HG02678 (cell line): ENCODE data around the gene IL17RB.

Source experiments
- ATAC-seq: cut with Tn5 transposase; IDR thresholded peaks from one replicate; pipeline ENCODE4 v1.9.1; 2021; ENCODE audit warnings: mild to moderate bottlenecking, moderate library complexity; ENCODE audit not compliant: unreplicated experiment

Gene IL17RB

DNA sequence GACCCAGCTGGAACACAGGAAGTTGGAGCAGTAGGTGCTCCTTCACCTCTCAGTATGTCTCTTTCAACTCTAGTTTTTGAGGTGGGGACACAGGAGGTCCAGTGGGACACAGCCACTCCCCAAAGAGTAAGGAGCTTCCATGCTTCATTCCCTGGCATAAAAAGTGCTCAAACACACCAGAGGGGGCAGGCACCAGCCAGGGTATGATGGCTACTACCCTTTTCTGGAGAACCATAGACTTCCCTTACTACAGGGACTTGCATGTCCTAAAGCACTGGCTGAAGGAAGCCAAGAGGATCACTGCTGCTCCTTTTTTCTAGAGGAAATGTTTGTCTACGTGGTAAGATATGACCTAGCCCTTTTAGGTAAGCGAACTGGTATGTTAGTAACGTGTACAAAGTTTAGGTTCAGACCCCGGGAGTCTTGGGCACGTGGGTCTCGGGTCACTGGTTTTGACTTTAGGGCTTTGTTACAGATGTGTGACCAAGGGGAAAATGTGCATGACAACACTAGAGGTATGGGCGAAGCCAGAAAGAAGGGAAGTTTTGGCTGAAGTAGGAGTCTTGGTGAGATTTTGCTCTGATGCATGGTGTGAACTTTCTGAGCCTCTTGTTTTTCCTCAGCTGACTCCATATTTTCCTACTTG is 11.9 kb downstream of the IL17RB start:
- no peak for ATAC-seq

DNA sequence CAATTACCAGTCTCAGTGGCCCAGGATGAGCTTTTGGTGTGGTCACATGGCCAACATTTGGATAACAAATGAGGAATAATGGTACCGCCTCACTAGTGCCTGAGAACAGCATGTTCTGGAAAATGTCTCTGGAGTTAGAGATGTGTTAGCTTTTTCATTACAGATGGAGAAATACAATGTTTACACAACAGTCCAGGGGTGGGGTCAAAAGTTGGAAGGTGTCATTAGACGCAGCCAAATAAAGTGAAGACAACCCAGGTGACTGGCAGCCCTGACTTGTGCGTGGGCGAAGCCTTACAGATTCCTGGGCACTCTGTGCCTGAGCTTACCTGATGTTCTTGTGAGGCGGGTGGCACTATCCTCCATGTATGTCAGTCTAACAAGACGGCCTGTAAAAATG is 12.8 kb downstream of the IL17RB start:
- no peak for ATAC-seq

GRCh38 chr3:53860196-53860595 is 13.8 kb downstream of the IL17RB start:
- no peak for ATAC-seq

GRCh38 chr3:53862241-53862640 is 15.9 kb downstream of the IL17RB start:
- no peak for ATAC-seq

DNA sequence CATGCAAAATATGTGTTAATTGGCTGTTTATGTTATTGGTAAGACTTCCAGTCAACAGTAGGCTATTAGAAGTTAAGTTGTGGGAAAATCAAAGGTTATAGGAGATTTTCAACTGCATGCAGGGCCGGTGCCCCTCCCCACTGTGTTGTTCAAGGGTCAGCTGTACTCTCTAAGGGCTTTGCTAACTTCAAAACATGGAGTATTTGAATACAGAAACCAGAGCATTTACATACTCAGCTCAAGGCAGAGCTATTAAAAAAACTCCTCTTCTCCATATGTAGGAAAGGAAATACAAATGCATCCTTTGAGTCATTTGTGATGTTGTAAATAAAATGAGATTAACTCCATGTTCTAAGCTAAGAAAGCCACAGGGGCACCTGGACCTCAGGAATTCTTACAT is 16.8 kb downstream of the IL17RB start:
- peak; percentile 46 for ATAC-seq

DNA sequence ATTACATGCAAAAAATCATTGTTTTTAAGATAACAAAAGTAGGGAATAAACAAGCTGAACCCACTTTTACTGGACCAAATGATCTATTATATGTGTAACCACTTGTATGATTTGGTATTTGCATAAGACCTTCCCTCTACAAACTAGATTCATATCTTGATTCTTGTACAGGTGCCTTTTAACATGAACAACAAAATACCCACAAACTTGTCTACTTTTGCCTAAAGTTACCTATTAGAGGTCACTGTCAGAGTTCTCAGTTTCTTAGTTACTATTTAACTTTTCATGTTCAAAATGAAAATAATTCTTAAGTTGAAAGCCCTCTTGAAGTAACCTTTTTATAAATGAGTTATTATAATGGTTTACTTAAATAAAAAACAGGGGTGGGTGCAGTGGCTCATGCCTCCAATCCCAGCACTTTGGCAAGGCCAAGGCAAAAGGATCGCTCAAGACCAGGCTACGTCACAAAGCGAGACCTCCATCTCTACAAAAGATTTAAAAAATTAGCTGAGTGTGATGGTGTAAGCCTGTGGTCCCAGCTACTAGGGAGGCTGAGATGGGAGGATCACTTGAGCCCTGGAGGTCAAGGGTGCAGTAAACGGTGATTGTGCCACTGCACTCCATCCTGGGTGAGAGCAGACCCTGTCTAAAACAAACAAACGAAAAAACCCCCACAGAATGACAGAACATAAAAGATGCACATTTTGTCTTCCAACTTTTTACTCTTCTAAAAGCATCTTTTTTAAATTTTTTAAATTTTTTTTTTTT is 19.5 kb downstream of the IL17RB start:
- peak; percentile 68 for ATAC-seq

- ATAC-seq, result no peak
Observed at GRCh38 chr3:53880396-53881345, 34.3 kb downstream of the IL17RB start.

GRCh38 chr3:53881691-53882593 is 35.6 kb downstream of the IL17RB start, which contains the start of gene ACTR8:
Gene ACTR8 (minus strand): TSS chr3:53882152. CDS start chr3:53882101, 51 bp downstream.
- ATAC-seq, result peak; percentile 81

DNA sequence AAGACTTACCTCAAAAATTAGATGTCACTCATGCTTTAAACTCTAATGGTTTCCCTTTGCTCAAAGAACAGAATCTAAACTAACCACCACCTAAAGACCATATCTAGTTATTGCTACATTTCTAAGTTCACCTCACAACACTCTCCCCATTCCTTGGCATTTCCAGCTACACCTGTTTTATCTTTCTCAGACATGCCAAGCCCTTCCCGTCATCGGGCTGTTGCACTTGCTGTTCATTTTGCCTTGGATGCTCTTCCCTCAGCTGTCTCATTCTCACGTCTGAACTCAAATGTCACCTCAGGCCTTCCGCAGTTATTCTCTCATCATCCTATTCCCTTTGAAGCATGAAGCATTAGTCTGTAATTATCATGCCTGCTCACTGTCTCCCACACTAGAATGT is 36.6 kb downstream of the IL17RB start:
- ATAC-seq, result no peak

DNA sequence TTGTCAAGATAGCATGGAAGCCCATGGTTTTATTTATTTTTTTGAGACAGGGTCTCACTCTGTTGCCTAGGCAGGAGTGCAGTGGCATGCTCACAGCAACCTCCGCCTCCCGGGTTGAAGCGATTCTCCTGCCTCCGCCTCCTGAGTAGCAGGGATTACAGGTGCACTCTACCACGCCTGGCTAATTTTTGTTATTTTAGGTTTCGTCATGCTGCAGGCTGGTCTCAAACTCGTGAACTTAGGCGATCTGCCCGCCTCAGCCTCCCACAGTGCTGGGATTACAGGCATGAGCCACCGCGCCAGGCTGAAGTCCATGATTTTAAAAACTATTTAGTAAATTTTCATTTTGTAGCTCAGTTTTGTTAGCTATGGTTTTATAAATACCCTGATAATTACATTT is 38.3 kb downstream of the IL17RB start:
- ATAC-seq, result no peak

DNA sequence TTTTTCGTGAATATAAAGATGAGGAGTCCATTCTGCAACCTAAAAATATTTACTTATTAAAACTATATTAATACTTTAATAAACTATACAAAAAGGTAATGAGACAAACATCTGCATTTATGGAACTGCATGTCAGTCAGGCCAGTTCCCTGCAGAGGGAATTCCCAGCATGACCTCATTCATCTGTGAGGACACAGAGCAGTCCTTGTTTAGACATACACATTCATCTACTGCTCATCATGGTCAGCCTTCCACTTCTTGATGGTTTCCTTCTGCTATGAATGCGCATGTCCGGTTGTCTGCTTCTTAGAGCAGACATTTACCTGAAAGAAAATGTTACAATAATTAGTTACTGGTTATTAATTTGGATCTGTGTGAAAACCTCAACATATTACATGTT is 38.9 kb downstream of the IL17RB start:
- no peak for ATAC-seq

GRCh38 chr3:53887446-53887845 is 41.1 kb downstream of the IL17RB start:
- no peak for ATAC-seq

DNA sequence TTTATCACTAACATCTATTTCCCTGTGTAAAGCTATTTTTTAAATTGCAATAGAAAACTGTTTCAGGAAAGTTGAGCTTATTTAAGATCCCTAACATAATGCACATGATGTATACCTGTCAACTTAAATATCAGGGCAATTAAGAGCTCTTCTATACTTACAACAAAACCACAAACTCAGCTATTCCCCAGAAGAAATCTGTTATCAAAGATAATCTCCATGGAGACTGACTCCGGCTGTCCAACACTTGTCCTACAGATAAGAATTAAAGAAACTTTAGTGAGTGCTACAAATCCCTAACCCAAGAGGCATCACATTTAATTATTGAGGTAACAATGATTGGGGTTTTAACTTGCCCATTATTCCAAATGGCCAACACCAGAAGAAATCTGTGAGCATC is 41.9 kb downstream of the IL17RB start:
- ATAC-seq, result no peak

DNA sequence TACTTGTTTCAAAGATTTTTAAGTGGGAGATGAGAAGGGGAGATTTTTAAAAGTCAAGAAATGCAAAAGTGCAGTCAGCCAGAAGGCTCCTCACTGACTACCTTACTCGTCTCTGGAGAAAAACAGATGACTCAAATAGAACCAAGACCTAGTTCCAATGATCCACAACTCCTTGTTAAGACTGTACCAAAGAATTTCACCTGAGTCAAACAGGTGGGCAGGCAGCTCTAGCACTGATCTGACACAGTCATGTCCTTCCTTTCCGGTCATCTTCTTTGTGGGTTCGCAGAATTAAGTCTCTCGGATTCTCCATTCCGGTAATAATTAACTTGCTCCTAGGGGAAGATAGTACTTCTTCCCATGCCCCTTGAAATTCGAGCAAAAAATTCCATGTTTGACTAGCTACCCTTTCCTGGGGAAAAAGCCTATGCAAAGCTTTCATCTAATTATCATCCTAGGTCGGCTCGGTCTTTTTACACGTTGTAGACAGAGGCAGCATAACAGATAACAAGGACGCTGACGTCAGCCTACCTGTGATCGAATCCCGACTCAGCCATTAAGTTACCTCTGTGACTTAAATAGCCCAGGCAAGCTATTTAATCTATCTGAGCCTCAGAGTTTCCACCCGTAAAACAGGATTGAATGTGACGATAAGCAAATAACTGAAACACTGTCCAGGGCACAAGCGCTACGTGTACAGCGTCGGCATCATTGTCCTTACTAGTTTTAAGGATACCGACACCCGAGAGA is 44.5 kb downstream of the IL17RB start:
- ATAC-seq, result no peak

DNA sequence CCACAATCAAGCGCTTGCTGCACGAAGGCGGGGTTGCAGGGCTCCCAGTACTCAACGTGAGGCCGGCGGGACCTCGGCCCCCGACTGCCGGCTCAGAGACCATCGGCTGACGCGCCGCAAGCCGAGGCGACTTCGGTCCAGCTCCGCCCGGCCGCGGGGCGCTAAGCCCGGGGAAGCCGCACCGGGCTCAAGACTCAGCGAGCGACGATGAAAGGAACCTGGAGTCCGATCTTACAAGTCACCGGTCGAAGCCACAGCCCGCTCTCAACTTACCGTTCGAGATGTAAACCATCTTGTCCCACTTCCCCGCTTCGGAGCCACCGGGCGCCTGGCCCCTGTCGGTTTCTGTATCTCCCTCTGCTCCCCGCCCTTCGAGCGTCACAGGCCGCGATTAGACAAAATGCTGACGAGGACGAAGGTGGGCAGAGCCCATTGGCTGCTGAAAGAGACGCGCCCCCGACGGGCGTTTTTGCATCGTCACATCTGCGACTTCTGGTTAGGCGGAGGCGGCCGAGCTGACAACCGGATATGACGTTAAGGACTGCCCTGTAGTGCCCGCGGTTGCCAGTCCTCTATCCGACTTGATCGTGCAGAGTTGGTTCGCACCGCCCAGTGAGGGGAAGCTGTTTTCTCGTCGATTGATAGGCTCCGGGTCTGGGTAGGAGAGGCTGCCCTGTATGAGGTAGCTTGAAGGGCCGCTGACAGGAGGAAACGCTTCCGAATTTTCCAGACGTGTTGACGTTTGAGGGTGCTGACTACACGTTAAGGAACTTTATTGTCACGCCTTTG is 45.3 kb downstream of the IL17RB start, which contains the start of gene SELENOK:
SELENOK (minus strand) TSS at position 363 of the 789 bp plus-strand sequence.
- ATAC-seq, result peak; percentile 96

DNA sequence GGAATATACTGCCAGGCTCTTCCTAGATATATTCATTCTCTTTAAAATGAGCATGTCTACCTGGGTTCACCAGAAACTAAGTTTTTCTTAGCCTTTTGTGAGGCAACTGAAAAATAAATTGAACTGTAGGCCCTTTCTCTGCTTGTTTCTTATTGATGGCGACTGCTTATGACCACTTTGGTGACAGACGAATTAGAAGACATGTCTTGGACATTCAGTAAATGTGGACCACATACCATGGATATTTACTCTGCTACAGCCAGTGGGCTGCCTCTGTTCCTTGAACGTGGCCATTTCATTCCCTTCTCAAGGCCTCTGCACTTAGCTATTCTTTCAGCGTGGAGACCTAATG is 45.9 kb downstream of the IL17RB start:
- ATAC-seq, result no peak

DNA sequence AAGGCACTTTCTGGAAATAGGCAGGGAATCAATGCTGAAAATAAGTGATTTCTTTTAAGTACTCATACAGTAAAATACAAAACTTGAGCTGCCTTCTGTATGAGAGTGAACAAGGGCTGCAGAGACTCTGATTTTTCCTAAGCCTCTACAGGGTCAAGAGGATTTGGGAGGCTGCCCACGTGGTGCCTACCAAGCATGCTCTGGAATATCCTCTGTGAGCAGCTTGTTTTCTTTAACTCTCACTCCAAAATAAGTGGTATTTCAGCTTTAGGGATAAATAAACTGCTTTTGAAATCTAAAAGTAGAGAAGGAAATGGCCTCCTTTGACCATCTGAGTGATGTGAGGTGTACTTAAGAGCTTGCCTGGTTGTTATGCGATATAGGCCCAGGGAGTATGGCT is 53.4 kb downstream of the IL17RB start:
- ATAC-seq, result no peak

DNA sequence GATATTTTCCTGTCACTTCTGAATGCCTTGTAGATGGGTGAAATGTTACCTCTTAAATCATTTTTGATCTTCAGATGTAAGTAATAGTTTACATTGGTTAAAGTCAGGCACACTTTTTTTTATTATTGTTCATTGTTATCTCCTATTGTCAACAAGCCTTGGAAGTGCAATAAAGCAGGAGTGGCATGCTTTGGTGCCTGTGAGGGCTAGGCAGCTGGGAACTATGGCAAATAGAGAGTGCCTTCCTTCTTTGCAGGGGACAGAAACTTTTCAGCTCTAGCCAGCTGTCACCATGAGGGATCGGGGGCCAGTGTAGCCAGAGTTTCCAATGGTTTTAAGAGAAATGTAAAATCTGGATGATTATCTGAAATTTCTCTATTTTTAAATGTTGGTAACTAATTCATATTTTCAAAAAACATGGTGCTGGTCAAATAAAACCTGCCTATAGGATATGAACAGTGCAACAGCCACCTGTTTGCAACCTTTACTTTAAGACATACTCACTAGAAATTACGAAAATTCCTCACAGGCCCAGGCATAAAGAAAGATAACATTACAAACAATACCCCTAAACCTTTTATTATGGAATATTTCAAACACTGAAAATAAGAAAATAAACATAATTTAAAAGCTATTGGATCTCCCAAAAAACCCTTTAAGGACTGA is 54.4 kb downstream of the IL17RB start:
- no peak for ATAC-seq
